Measurements from ENCODE around the gene ANLN.

ANLN gene

GRCh38 chr7:36409180-36409579, 19.5 kb downstream of the ANLN start:
- Mint-ChIP-seq H3K27me3 (ENCODE audit: low read depth) (no peaks in the 10 kb centered on the region), H3K4me1 (ENCODE audit: low read depth) (peaks cover 16% of the 10 kb centered on the region), H3K27ac (no peak overlapping the region), H3K36me3 (ENCODE audit: low read depth) (peaks cover 27% of the 10 kb centered on the region), H3K9me3 (no peaks in the 10 kb centered on the region), H3K4me3 (no peak overlapping the region)

GRCh38 chr7:36415144-36415543, 25.5 kb downstream of the ANLN start:
- Mint-ChIP-seq H3K27ac (no peak overlapping the region), H3K36me3 (ENCODE audit: low read depth) (peaks cover 32% of the 10 kb centered on the region), H3K9me3 (no peaks in the 10 kb centered on the region), H3K4me1 (ENCODE audit: low read depth) (no peaks in the 10 kb centered on the region), H3K27me3 (ENCODE audit: low read depth) (no peaks in the 10 kb centered on the region), H3K4me3 (no peak overlapping the region)

DNA sequence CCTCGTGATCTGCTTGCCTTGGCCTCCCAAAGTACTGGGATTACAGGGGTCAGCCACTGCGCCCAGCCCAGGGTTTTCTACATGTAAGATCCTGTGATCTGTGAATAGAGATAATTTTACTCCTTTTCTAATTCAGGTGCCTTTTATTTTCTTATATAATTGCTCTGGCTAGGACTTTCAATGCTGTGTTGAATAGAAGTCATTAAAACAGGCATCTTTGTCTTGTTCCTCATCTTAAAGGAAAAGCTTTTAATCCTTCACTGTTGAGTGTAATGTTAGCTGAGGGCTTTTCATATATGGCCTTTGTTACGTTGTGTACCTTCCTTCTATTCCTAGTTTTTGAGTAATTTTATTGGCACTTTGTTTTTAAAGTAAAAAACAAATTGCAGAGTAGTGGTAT, 26.6 kb downstream of the ANLN start:
- Mint-ChIP-seq H3K4me3 (no peak overlapping the region), H3K9me3 (no peaks in the 10 kb centered on the region), H3K36me3 (ENCODE audit: low read depth) (peaks cover 26% of the 10 kb centered on the region), H3K27me3 (ENCODE audit: low read depth) (no peaks in the 10 kb centered on the region), H3K4me1 (ENCODE audit: low read depth) (peaks cover 1% of the 10 kb centered on the region), H3K27ac (no peak overlapping the region)

DNA sequence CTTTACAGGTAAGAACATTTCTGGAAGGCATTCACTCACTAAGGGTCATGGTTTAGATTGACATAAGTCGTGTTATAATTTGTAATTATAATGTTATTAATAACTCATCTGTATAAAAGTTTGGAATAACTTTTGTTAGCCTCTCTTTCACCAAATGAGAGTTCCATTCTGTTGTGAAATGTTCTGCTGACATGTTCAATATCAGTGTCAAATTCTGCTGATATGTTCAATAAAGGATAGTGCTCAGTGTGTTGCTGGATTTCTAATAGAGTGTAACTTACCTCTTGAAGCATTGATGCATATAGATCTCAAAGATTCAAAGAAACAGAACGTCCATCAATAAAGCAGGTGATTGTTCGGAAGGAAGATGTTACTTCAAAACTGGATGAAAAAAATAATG, 30.6 kb downstream of the ANLN start:
- Mint-ChIP-seq H3K36me3 (ENCODE audit: low read depth) (peaks cover 39% of the 10 kb centered on the region), H3K27ac (no peak overlapping the region), H3K4me3 (no peak overlapping the region), H3K4me1 (ENCODE audit: low read depth) (peaks cover 1% of the 10 kb centered on the region), H3K27me3 (ENCODE audit: low read depth) (no peaks in the 10 kb centered on the region), H3K9me3 (no peaks in the 10 kb centered on the region)

GRCh38 chr7:36422072-36422471, 32.4 kb downstream of the ANLN start:
- peaks cover 36% of the 10 kb centered on the region for H3K36me3 Mint-ChIP-seq (ENCODE audit: low read depth)
- peaks cover 1% of the 10 kb centered on the region for H3K4me1 Mint-ChIP-seq (ENCODE audit: low read depth)
- no peak overlapping the region for H3K27ac Mint-ChIP-seq

GRCh38 chr7:36423633-36424032, 34.0 kb downstream of the ANLN start:
- Mint-ChIP-seq H3K9me3 (no peaks in the 10 kb centered on the region), H3K27me3 (ENCODE audit: low read depth) (no peaks in the 10 kb centered on the region), H3K4me3 (no peak overlapping the region), H3K27ac (no peak overlapping the region), H3K36me3 (ENCODE audit: low read depth) (peaks cover 36% of the 10 kb centered on the region), H3K4me1 (ENCODE audit: low read depth) (peaks cover 1% of the 10 kb centered on the region)

More at GRCh38 chr7:36422072-36422471, 32.4 kb downstream of the ANLN start:
- Mint-ChIP-seq H3K4me3 (no peak overlapping the region), H3K9me3 (no peaks in the 10 kb centered on the region), H3K27me3 (ENCODE audit: low read depth) (no peaks in the 10 kb centered on the region)

DNA sequence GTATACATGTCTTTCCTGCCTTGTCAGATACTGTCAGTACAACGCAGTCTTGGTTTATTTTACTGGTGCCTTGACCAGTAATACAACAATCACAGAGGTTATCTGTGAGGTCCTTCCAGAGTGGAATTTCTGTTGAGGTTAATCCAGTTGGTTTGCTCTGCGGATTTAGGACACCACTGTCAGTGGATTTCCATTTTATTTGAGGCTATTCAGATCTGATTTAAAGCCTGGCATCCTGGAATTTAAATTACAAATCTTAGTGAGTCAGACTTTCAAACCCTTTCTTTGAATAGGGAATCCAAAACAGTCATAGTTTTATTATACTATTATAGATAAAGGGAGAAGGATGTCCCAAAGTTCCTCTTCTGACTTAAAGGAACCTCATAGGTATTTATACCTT, 40.5 kb downstream of the ANLN start:
- Mint-ChIP-seq H3K36me3 (ENCODE audit: low read depth) (peaks cover 44% of the 10 kb centered on the region), H3K27ac (no peak overlapping the region), H3K4me1 (ENCODE audit: low read depth) (peaks cover 4% of the 10 kb centered on the region), H3K9me3 (peaks cover 7% of the 10 kb centered on the region), H3K27me3 (ENCODE audit: low read depth) (no peaks in the 10 kb centered on the region), H3K4me3 (no peak overlapping the region)

DNA sequence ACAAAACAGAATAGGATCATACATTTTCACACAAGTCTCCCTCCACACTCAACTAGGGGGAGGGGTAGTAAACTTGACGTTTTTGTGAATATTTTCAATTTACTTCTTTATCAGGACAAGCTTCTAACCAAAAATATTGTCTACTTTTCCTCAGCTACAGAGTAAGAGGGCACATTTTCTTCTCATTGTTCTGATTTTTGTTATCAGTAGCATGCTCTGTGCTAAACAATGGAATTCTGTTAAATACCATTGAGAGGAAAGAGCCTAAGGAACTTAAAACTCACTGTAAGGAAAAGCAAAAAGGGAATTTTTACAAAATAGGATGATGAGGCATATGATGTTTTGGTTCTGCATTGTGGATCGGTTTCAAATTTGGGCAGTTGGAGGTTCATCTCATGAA, 41.2 kb downstream of the ANLN start:
- Mint-ChIP-seq H3K9me3 (peaks cover 7% of the 10 kb centered on the region), H3K27ac (no peak overlapping the region), H3K4me1 (ENCODE audit: low read depth) (peaks cover 4% of the 10 kb centered on the region), H3K4me3 (no peak overlapping the region), H3K36me3 (ENCODE audit: low read depth) (peaks cover 44% of the 10 kb centered on the region), H3K27me3 (ENCODE audit: low read depth) (no peaks in the 10 kb centered on the region)

GRCh38 chr7:36438211-36438610, 48.5 kb downstream of the ANLN start:
- H3K27me3 Mint-ChIP-seq (ENCODE audit: low read depth) = no peaks in the 10 kb centered on the region
- no peaks in the 10 kb centered on the region for H3K9me3 Mint-ChIP-seq
- H3K27ac Mint-ChIP-seq = no peak overlapping the region
- H3K36me3 Mint-ChIP-seq (ENCODE audit: low read depth) = peaks cover 20% of the 10 kb centered on the region
- H3K4me3 Mint-ChIP-seq = no peak overlapping the region
- H3K4me1 Mint-ChIP-seq (ENCODE audit: low read depth) = peaks cover 4% of the 10 kb centered on the region

DNA sequence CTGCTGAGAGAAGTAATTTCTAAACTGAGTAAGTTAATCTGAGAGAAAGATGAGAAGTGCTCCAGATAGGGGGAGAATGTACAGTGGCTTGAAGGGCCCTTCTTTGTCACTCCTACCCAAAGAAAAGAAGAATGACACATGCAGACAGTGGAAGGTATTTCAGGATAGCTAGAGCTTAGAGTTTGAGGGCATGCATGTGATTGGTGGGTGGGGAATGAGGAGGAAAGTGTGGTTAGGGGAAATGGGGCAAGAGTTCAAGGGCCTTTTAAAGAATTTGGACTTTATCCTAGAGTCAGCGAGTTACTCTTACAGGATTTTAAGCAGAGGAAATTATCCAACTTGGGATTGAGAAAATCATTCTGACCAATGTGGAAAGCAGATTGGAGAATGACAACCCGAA, 50.0 kb downstream of the ANLN start:
- H3K4me1 Mint-ChIP-seq (ENCODE audit: low read depth) = no peaks in the 10 kb centered on the region
- no peaks in the 10 kb centered on the region for H3K9me3 Mint-ChIP-seq
- no peak overlapping the region for H3K27ac Mint-ChIP-seq
- no peaks in the 10 kb centered on the region for H3K27me3 Mint-ChIP-seq (ENCODE audit: low read depth)
- H3K4me3 Mint-ChIP-seq = no peak overlapping the region
- peaks cover 10% of the 10 kb centered on the region for H3K36me3 Mint-ChIP-seq (ENCODE audit: low read depth)

GRCh38 chr7:36440880-36441279, 51.2 kb downstream of the ANLN start:
- Mint-ChIP-seq H3K36me3 (ENCODE audit: low read depth) (peaks cover 13% of the 10 kb centered on the region), H3K9me3 (no peaks in the 10 kb centered on the region), H3K4me3 (no peak overlapping the region), H3K27ac (no peak overlapping the region), H3K27me3 (ENCODE audit: low read depth) (no peaks in the 10 kb centered on the region), H3K4me1 (ENCODE audit: low read depth) (no peaks in the 10 kb centered on the region)

GRCh38 chr7:36441344-36442022, 51.8 kb downstream of the ANLN start:
- peaks cover 4% of the 10 kb centered on the region for H3K9me3 Mint-ChIP-seq
- H3K4me1 Mint-ChIP-seq (ENCODE audit: low read depth) = no peaks in the 10 kb centered on the region
- peaks cover 16% of the 10 kb centered on the region for H3K36me3 Mint-ChIP-seq (ENCODE audit: low read depth)
- H3K4me3 Mint-ChIP-seq = no peak overlapping the region
- no peaks in the 10 kb centered on the region for H3K27me3 Mint-ChIP-seq (ENCODE audit: low read depth)
- H3K27ac Mint-ChIP-seq = no peak overlapping the region

DNA sequence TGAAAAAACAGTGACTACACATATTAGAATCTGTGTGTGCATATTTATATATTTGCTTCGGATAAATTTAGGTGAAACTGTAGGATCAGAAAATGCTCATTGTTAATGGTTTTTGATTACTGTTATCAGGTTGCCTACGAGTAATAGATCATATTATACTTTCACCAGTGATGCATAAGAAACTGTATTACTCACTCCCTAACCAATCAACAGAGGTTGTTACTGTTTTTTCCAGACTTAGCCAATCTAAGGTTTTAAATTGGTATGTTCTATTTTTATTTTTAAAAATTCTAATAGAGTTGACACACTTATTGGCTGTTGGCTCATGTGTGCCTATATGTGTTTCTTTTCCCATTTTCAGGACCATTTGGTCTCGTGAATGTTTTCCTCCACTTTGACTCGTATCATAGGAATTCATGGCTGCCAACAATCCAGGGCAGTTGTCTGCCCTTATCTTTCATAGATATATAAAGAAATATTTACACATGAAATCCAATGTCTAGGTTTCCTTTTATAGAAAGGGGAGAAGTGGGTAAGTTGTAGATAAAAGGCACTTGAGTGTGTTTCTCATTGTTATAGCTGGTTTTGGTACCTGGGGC, 59.2 kb downstream of the ANLN start:
- Mint-ChIP-seq H3K4me3 (no peak overlapping the region), H3K36me3 (ENCODE audit: low read depth) (peaks cover 47% of the 10 kb centered on the region), H3K27ac (no peak overlapping the region), H3K27me3 (ENCODE audit: low read depth) (no peaks in the 10 kb centered on the region), H3K4me1 (ENCODE audit: low read depth) (no peaks in the 10 kb centered on the region), H3K9me3 (peaks cover 4% of the 10 kb centered on the region)

DNA sequence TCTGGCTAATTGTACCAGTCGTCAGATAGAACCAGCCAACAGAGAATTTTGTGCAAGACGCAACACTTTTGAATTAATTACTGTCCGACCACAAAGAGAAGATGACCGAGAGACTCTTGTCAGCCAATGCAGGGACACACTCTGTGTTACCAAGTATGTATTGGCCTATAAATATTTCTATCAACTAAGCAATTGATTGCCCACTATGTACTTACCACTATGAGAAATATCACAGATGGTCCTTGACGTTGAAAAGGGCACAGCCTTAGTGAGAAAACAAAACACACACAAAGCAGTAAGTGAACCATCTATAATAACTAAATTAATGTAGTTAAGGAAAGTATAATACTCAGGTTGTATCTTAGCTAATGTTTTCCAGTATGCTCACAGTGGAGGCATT, 60.0 kb downstream of the ANLN start:
- no peaks in the 10 kb centered on the region for H3K27me3 Mint-ChIP-seq (ENCODE audit: low read depth)
- peaks cover 4% of the 10 kb centered on the region for H3K9me3 Mint-ChIP-seq
- no peak overlapping the region for H3K4me3 Mint-ChIP-seq
- H3K36me3 Mint-ChIP-seq (ENCODE audit: low read depth) = peaks cover 51% of the 10 kb centered on the region
- H3K4me1 Mint-ChIP-seq (ENCODE audit: low read depth) = no peaks in the 10 kb centered on the region
- H3K27ac Mint-ChIP-seq = no peak overlapping the region

- Mint-ChIP-seq H3K9me3 (no peaks in the 10 kb centered on the region), H3K27me3 (ENCODE audit: low read depth) (no peaks in the 10 kb centered on the region), H3K36me3 (ENCODE audit: low read depth) (peaks cover 27% of the 10 kb centered on the region), H3K4me3 (no peak overlapping the region), H3K4me1 (ENCODE audit: low read depth) (peaks cover 2% of the 10 kb centered on the region), H3K27ac (no peak overlapping the region)
Measured at GRCh38 chr7:36453769-36454168, 64.1 kb downstream of the ANLN start.

Data from T-helper 1 cell treated with Interleukin-12 subunit alpha and Interleukin-12 subunit beta and Interleukin-4 antibody, amounts not matched to agents 30 μg/mL and 1 μg/mL, for 36 hours (primary cell).